ENCODE results near the gene RASL10A. TPM values are rescaled to one million over a fixed set of nuclear protein-coding genes. Genes with fewer than 3 reads are reported as not detected.
A peak's percentile ranks its signal among the peaks of the same experiment; 100 is the strongest.

The RASL10A gene
- total and polyA plus RNA-seq, 2 experiments from 2014 or later, result 0.33 to 6.3 TPM

- Histone ChIP-seq H3K36me3 (replicated peaks; ENCODE audit: insufficient read depth, low read depth) (no peaks in the 10 kb centered on the region), H3K4me2 (peak overlapping the region; percentile 94), H3K9me3 (ENCODE audit: low read depth) (no peaks in the 10 kb centered on the region), H4K20me1 (ENCODE audit: insufficient read depth, poor library complexity, severe bottlenecking) (peaks cover 72% of the 10 kb centered on the region), H3K27me3 (no peaks in the 10 kb centered on the region), H3K79me2 (peaks cover 93% of the 10 kb centered on the region), H3K9me2 (replicated peaks; ENCODE audit: insufficient read depth) (no peaks in the 10 kb centered on the region), H3K4me3 (peak overlapping the region; percentile 39), H3K27ac (peak overlapping the region; percentile 97), H2AFZ (no peak overlapping the region), H3K4me1 (ENCODE audit: insufficient read depth) (peaks cover 38% of the 10 kb centered on the region)
- peak; percentile 39 for DNase-seq (ENCODE audit: low spot score)
- 11% methylated on average over 9 of the region's 9 CpGs for WGBS (ENCODE audit: low lambda C conversion rate, missing lambda C conversion rate)
- TF ChIP-seq, protein P1, sequence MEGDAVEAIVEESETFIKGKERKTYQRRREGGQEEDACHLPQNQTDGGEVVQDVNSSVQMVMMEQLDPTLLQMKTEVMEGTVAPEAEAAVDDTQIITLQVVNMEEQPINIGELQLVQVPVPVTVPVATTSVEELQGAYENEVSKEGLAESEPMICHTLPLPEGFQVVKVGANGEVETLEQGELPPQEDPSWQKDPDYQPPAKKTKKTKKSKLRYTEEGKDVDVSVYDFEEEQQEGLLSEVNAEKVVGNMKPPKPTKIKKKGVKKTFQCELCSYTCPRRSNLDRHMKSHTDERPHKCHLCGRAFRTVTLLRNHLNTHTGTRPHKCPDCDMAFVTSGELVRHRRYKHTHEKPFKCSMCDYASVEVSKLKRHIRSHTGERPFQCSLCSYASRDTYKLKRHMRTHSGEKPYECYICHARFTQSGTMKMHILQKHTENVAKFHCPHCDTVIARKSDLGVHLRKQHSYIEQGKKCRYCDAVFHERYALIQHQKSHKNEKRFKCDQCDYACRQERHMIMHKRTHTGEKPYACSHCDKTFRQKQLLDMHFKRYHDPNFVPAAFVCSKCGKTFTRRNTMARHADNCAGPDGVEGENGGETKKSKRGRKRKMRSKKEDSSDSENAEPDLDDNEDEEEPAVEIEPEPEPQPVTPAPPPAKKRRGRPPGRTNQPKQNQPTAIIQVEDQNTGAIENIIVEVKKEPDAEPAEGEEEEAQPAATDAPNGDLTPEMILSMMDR (IDR thresholded peaks at IDR 0.05; ENCODE audit: poor library complexity), result no peak
- TF ChIP-seq EZH2 (IDR thresholded peaks at IDR 0.05; ENCODE audit: borderline replicate concordance) (no peak), EZH2phosphoT487 (IDR thresholded peaks at IDR 0.05; ENCODE audit: low read depth, severe bottlenecking, unreplicated experiment) (no peak)
Measured at GRCh38 chr22:29270475-29271271, 44.8 kb downstream of the RASL10A start.

GRCh38 chr22:29269731-29270474, 45.6 kb downstream of the RASL10A start:
- 12% methylated on average over 13 of the region's 13 CpGs for WGBS (ENCODE audit: low lambda C conversion rate, missing lambda C conversion rate)
- H3K4me3 ChIP-seq, result peak overlapping the region; percentile 39
- no peaks in the 10 kb centered on the region for H3K9me3 ChIP-seq (ENCODE audit: low read depth)
- H3K27ac ChIP-seq, result peak overlapping the region; percentile 97
- H3K9me2 ChIP-seq (replicated peaks; ENCODE audit: insufficient read depth), result no peaks in the 10 kb centered on the region
- H3K79me2 ChIP-seq, result peaks cover 85% of the 10 kb centered on the region
- no peaks in the 10 kb centered on the region for H3K36me3 ChIP-seq (replicated peaks; ENCODE audit: insufficient read depth, low read depth)
- TF ChIP-seq EZH2phosphoT487 (IDR thresholded peaks at IDR 0.05; ENCODE audit: low read depth, severe bottlenecking, unreplicated experiment) (no peak), EZH2 (IDR thresholded peaks at IDR 0.05; ENCODE audit: borderline replicate concordance) (no peak)
- TF ChIP-seq, protein P1 (IDR thresholded peaks at IDR 0.05; ENCODE audit: poor library complexity), result no peak
- H3K4me1 ChIP-seq (ENCODE audit: insufficient read depth), result peaks cover 32% of the 10 kb centered on the region
- no peak overlapping the region for H2AFZ ChIP-seq
- DNase-seq (ENCODE audit: low spot score), result no peak
- H3K27me3 ChIP-seq, result no peaks in the 10 kb centered on the region
- peaks cover 64% of the 10 kb centered on the region for H4K20me1 ChIP-seq (ENCODE audit: insufficient read depth, poor library complexity, severe bottlenecking)
- peak overlapping the region; percentile 94 for H3K4me2 ChIP-seq

GRCh38 chr22:29269230-29269604, 46.3 kb downstream of the RASL10A start:
- Histone ChIP-seq H3K36me3 (replicated peaks; ENCODE audit: insufficient read depth, low read depth) (no peaks in the 10 kb centered on the region), H2AFZ (no peak overlapping the region), H4K20me1 (ENCODE audit: insufficient read depth, poor library complexity, severe bottlenecking) (peaks cover 57% of the 10 kb centered on the region), H3K4me3 (peak overlapping the region; percentile 39), H3K79me2 (peaks cover 79% of the 10 kb centered on the region), H3K27me3 (no peaks in the 10 kb centered on the region), H3K9me3 (ENCODE audit: low read depth) (no peaks in the 10 kb centered on the region), H3K4me1 (ENCODE audit: insufficient read depth) (peaks cover 32% of the 10 kb centered on the region), H3K9me2 (replicated peaks; ENCODE audit: insufficient read depth) (no peaks in the 10 kb centered on the region), H3K27ac (peak overlapping the region; percentile 97), H3K4me2 (peak overlapping the region; percentile 94)
- DNase-seq (ENCODE audit: low spot score), result no peak
- WGBS (ENCODE audit: low lambda C conversion rate, missing lambda C conversion rate), result under 1% methylated on average over 14 of the region's 14 CpGs
- TF ChIP-seq, protein P1 (IDR thresholded peaks at IDR 0.05; ENCODE audit: poor library complexity), result no peak
- no peak for TF ChIP-seq EZH2 (IDR thresholded peaks at IDR 0.05; ENCODE audit: borderline replicate concordance)

All from hepatocyte (in vitro differentiated cells).